Measurements from ENCODE around the gene ID3.
A peak's percentile ranks its signal among the peaks of the same experiment; 100 is the strongest.
"Not testable (repeated sequence)": the region's sequence is repeated elsewhere in the genome, so short reads cannot be mapped to it uniquely, and the experiment has no call there.

Gene ID3

GRCh38 chr1:23593042-23593521 is 33.8 kb upstream of the ID3 start:
- Mint-ChIP-seq H3K27me3 (no peaks in the 10 kb centered on the region), H3K9me3 (no peaks in the 10 kb centered on the region), H3K27ac (peak overlapping the region; percentile 71 to 82), H3K4me3 (peak overlapping the region in 1 of 2 donors; percentile 78), H3K4me1 (peaks cover 97% of the 10 kb centered on the region)
- ATAC-seq (no peak), DNase-seq (no peak)

GRCh38 chr1:23592209-23592892 is 33.0 kb upstream of the ID3 start:
- H3K27ac Mint-ChIP-seq: peak overlapping the region; percentile 96 to 98
- no peak for ATAC-seq
- peaks cover 97% of the 10 kb centered on the region for H3K4me1 Mint-ChIP-seq
- no peak for DNase-seq
- peak overlapping the region; percentile 73 to 78 for H3K4me3 Mint-ChIP-seq
- no peaks in the 10 kb centered on the region for H3K27me3 Mint-ChIP-seq
- no peaks in the 10 kb centered on the region for H3K9me3 Mint-ChIP-seq

- peak; percentile 96 for ATAC-seq
- no peaks in the 10 kb centered on the region for H3K27me3 Mint-ChIP-seq
- peak overlapping the region; percentile 73 to 78 for H3K4me3 Mint-ChIP-seq
- peak overlapping the region; percentile 96 to 98 for H3K27ac Mint-ChIP-seq
- H3K4me1 Mint-ChIP-seq: peaks cover 93% of the 10 kb centered on the region
- H3K9me3 Mint-ChIP-seq: no peaks in the 10 kb centered on the region
- DNase-seq: peak; percentile 78 to 87
These were observed 32.3 kb upstream of the ID3 start for GRCh38 chr1:23591460-23592208.

- Mint-ChIP-seq H3K9me3 (no peaks in the 10 kb centered on the region), H3K27ac (peak overlapping the region; percentile 90 to 93), H3K27me3 (no peaks in the 10 kb centered on the region), H3K4me3 (peak overlapping the region; percentile 72 to 73), H3K4me1 (peaks cover 92% of the 10 kb centered on the region)
- DNase-seq (peak in 1 of 2 donors; percentile 66), ATAC-seq (peak; percentile 71)
These were observed 30.9 kb upstream of the ID3 start for GRCh38 chr1:23590058-23590783.

- DNase-seq: no peak
- no peak for ATAC-seq
- Mint-ChIP-seq H3K9me3 (no peaks in the 10 kb centered on the region), H3K27me3 (no peaks in the 10 kb centered on the region), H3K4me3 (peak overlapping the region in 1 of 2 donors; percentile 73), H3K4me1 (peaks cover 86% of the 10 kb centered on the region), H3K27ac (peak overlapping the region in 1 of 2 donors; percentile 28)
These were observed 30.3 kb upstream of the ID3 start for GRCh38 chr1:23589585-23589986.

GRCh38 chr1:23588749-23589548 is 29.6 kb upstream of the ID3 start:
- no peak for ATAC-seq
- Mint-ChIP-seq H3K4me1 (peaks cover 79% of the 10 kb centered on the region), H3K27ac (no peak overlapping the region), H3K4me3 (no peak overlapping the region), H3K9me3 (no peaks in the 10 kb centered on the region), H3K27me3 (no peaks in the 10 kb centered on the region)
- DNase-seq: no peak

- Mint-ChIP-seq H3K9me3 (no peaks in the 10 kb centered on the region), H3K27ac (no peak overlapping the region), H3K4me1 (peaks cover 63% of the 10 kb centered on the region), H3K27me3 (no peaks in the 10 kb centered on the region), H3K4me3 (no peak overlapping the region)
- DNase-seq (no peak), ATAC-seq (no peak)
These were observed 26.2 kb upstream of the ID3 start for GRCh38 chr1:23585321-23586022.

GRCh38 chr1:23583727-23584126 is 24.4 kb upstream of the ID3 start:
- not testable (repeated sequence) for H3K4me3 Mint-ChIP-seq, ATAC-seq, H3K27ac Mint-ChIP-seq, DNase-seq, H3K9me3 Mint-ChIP-seq, H3K27me3 Mint-ChIP-seq
- peaks cover 63% of the 10 kb centered on the region for H3K4me1 Mint-ChIP-seq

- Mint-ChIP-seq H3K9me3 (no peaks in the 10 kb centered on the region), H3K27ac (no peak overlapping the region), H3K4me1 (peaks cover 61% of the 10 kb centered on the region), H3K27me3 (no peaks in the 10 kb centered on the region), H3K4me3 (no peak overlapping the region)
- no peak for ATAC-seq
- DNase-seq: no peak
These were observed 23.5 kb upstream of the ID3 start for GRCh38 chr1:23582820-23583219.

- peaks cover 67% of the 10 kb centered on the region for H3K4me1 Mint-ChIP-seq
- peak overlapping the region in 1 of 2 donors; percentile 87 for H3K27ac Mint-ChIP-seq
- ATAC-seq (no peak), DNase-seq (no peak)
- no peak overlapping the region for H3K4me3 Mint-ChIP-seq
- no peaks in the 10 kb centered on the region for H3K27me3 Mint-ChIP-seq
- H3K9me3 Mint-ChIP-seq: no peaks in the 10 kb centered on the region
These were observed 21.9 kb upstream of the ID3 start for GRCh38 chr1:23581219-23581618.

- no peak overlapping the region for H3K27ac Mint-ChIP-seq
- H3K27me3 Mint-ChIP-seq: no peaks in the 10 kb centered on the region
- peak overlapping the region; percentile 3 to 52 for H3K4me3 Mint-ChIP-seq
- no peak for DNase-seq
- no peak for ATAC-seq
- no peaks in the 10 kb centered on the region for H3K9me3 Mint-ChIP-seq
- H3K4me1 Mint-ChIP-seq: peaks cover 80% of the 10 kb centered on the region
These were observed 19.7 kb upstream of the ID3 start for GRCh38 chr1:23578997-23579363.

- peak overlapping the region; percentile 24 to 60 for H3K4me3 Mint-ChIP-seq
- H3K4me1 Mint-ChIP-seq: peaks cover 85% of the 10 kb centered on the region
- H3K9me3 Mint-ChIP-seq: no peaks in the 10 kb centered on the region
- DNase-seq (no peak), ATAC-seq (no peak)
- no peak overlapping the region for H3K27ac Mint-ChIP-seq
- no peaks in the 10 kb centered on the region for H3K27me3 Mint-ChIP-seq
These were observed 19.2 kb upstream of the ID3 start for GRCh38 chr1:23578311-23578996.

GRCh38 chr1:23577056-23578004 is 18.0 kb upstream of the ID3 start:
- peaks cover 78% of the 10 kb centered on the region for H3K4me1 Mint-ChIP-seq
- no peaks in the 10 kb centered on the region for H3K9me3 Mint-ChIP-seq
- ATAC-seq: peak; percentile 99
- H3K4me3 Mint-ChIP-seq: peak overlapping the region; percentile 65 to 83
- peak; percentile 55 to 67 for DNase-seq
- no peaks in the 10 kb centered on the region for H3K27me3 Mint-ChIP-seq
- peak overlapping the region in 1 of 2 donors; percentile 12 for H3K27ac Mint-ChIP-seq
